ENCODE measurements around the gene MRPS33. TPM values are rescaled to one million over a fixed set of nuclear protein-coding genes. Genes with fewer than 3 reads are reported as not detected.

MRPS33 gene
- total RNA-seq, 1 experiment from 2014 or later: 57.1 TPM

GRCh38 chr7:141028767-141029166 lies 14.0 kb upstream of the MRPS33 start:
- Histone ChIP-seq H4K20me1 (ENCODE audit: low read length) (no peaks in the 10 kb centered on the region), H2AFZ (ENCODE audit: low read length) (no peak overlapping the region), H3K36me3 (ENCODE audit: low read depth, low read length) (no peaks in the 10 kb centered on the region), H3K9me3 (ENCODE audit: low read length) (peaks cover 4% of the 10 kb centered on the region; the same call in 1 of the 2 replicates), H3K27me3 (ENCODE audit: low read length) (no peaks in the 10 kb centered on the region; the same call in 1 of the 2 replicates), H3K27ac (ENCODE audit: low read length) (no peak overlapping the region), H3K79me2 (ENCODE audit: low read length) (no peaks in the 10 kb centered on the region), H3F3A (ENCODE audit: low read length, unreplicated experiment) (no peaks in the 10 kb centered on the region), H3K4me2 (ENCODE audit: low read length) (no peak overlapping the region), H3K4me3 (ENCODE audit: low read length) (no peak overlapping the region), H3K9ac (ENCODE audit: low read length) (no peak overlapping the region), H3K4me1 (ENCODE audit: insufficient read depth, low read length) (no peaks in the 10 kb centered on the region), H3K9me2 (replicated peaks; ENCODE audit: low read length) (no peaks in the 10 kb centered on the region)
- POLR2A ChIA-PET (ENCODE audit: unreplicated experiment): no interaction called here
- no TSS peak for BruUV-seq (replicated peaks)
- ATAC-seq (no peak), DNase-seq (no peak)
- TF ChIP-seq EZH2 (IDR thresholded peaks at IDR 0.05; ENCODE audit: low read length, unreplicated experiment) (no peak), CTCF (conservative IDR thresholded peaks at IDR 0.05; ENCODE audit: low read depth, low read length) (no peak), EZH2phosphoT487 (IDR thresholded peaks at IDR 0.05; ENCODE audit: borderline replicate concordance, low read length) (no peak)
- CTCF ChIA-PET: no interaction called here
- intact Hi-C loops (cut with micrococcal nuclease): no loop called here

GRCh38 chr7:141027043-141027442 lies 12.3 kb upstream of the MRPS33 start:
- H3K27ac ChIP-seq (ENCODE audit: low read length): no peak overlapping the region
- intact Hi-C loops (cut with micrococcal nuclease): no loop called here
- H2AFZ ChIP-seq (ENCODE audit: low read length): no peak overlapping the region
- no peaks in the 10 kb centered on the region for H3K36me3 ChIP-seq (ENCODE audit: low read depth, low read length)
- peaks cover 4% of the 10 kb centered on the region; the same call in 1 of the 2 replicates for H3K9me3 ChIP-seq (ENCODE audit: low read length)
- DNase-seq: no peak
- no peaks in the 10 kb centered on the region for H3K9me2 ChIP-seq (replicated peaks; ENCODE audit: low read length)
- ATAC-seq: no peak
- H4K20me1 ChIP-seq (ENCODE audit: low read length): no peaks in the 10 kb centered on the region
- no peak overlapping the region for H3K4me3 ChIP-seq (ENCODE audit: low read length)
- TF ChIP-seq EZH2 (IDR thresholded peaks at IDR 0.05; ENCODE audit: low read length, unreplicated experiment): no peak
- no peak for TF ChIP-seq CTCF (conservative IDR thresholded peaks at IDR 0.05; ENCODE audit: low read depth, low read length)
- TF ChIP-seq EZH2phosphoT487 (IDR thresholded peaks at IDR 0.05; ENCODE audit: borderline replicate concordance, low read length): no peak
- no TSS peak for BruUV-seq (replicated peaks)
- H3K4me1 ChIP-seq (ENCODE audit: insufficient read depth, low read length): no peaks in the 10 kb centered on the region
- POLR2A ChIA-PET (ENCODE audit: unreplicated experiment): no interaction called here
- no peaks in the 10 kb centered on the region for H3K79me2 ChIP-seq (ENCODE audit: low read length)
- H3K27me3 ChIP-seq (ENCODE audit: low read length): no peaks in the 10 kb centered on the region; the same call in 1 of the 2 replicates
- H3F3A ChIP-seq (ENCODE audit: low read length, unreplicated experiment): no peaks in the 10 kb centered on the region
- CTCF ChIA-PET: no interaction called here
- H3K4me2 ChIP-seq (ENCODE audit: low read length): no peak overlapping the region
- H3K9ac ChIP-seq (ENCODE audit: low read length): no peak overlapping the region

- DNase-seq: no peak
- CTCF ChIA-PET: no interaction called here
- Histone ChIP-seq H3K9me3 (ENCODE audit: low read length) (peaks cover 4% of the 10 kb centered on the region; the same call in 1 of the 2 replicates), H3K4me3 (ENCODE audit: low read length) (no peak overlapping the region), H2AFZ (ENCODE audit: low read length) (no peak overlapping the region), H3F3A (ENCODE audit: low read length, unreplicated experiment) (no peaks in the 10 kb centered on the region), H4K20me1 (ENCODE audit: low read length) (no peaks in the 10 kb centered on the region), H3K9me2 (replicated peaks; ENCODE audit: low read length) (no peaks in the 10 kb centered on the region), H3K4me1 (ENCODE audit: insufficient read depth, low read length) (no peaks in the 10 kb centered on the region), H3K9ac (ENCODE audit: low read length) (no peak overlapping the region), H3K27me3 (ENCODE audit: low read length) (peaks cover 7% of the 10 kb centered on the region; the same call in 1 of the 2 replicates), H3K4me2 (ENCODE audit: low read length) (no peak overlapping the region), H3K79me2 (ENCODE audit: low read length) (no peaks in the 10 kb centered on the region), H3K36me3 (ENCODE audit: low read depth, low read length) (no peaks in the 10 kb centered on the region), H3K27ac (ENCODE audit: low read length) (no peak overlapping the region)
- POLR2A ChIA-PET (ENCODE audit: unreplicated experiment): no interaction called here
- intact Hi-C loops (cut with micrococcal nuclease): no loop called here
- BruUV-seq (replicated peaks): no TSS peak
- no peak for TF ChIP-seq EZH2 (IDR thresholded peaks at IDR 0.05; ENCODE audit: low read length, unreplicated experiment)
- no peak for TF ChIP-seq CTCF (conservative IDR thresholded peaks at IDR 0.05; ENCODE audit: low read depth, low read length)
- no peak for TF ChIP-seq EZH2phosphoT487 (IDR thresholded peaks at IDR 0.05; ENCODE audit: borderline replicate concordance, low read length)
- no peak for ATAC-seq
Measured at GRCh38 chr7:141024668-141025067, 9.9 kb upstream of the MRPS33 start.

All from PC-3 (cell line).